HG03280 (cell line): Measurements from ENCODE around the gene TMEFF1.
"Not testable (repeated sequence)": the region's sequence is repeated elsewhere in the genome, so short reads cannot be mapped to it uniquely, and the experiment has no call there.

Source experiments
- ATAC-seq: cut with Tn5 transposase; IDR thresholded peaks from one replicate; pipeline ENCODE4 v1.9.1; 2021; ENCODE audit warnings: mild to moderate bottlenecking, moderate library complexity; ENCODE audit not compliant: unreplicated experiment

TMEFF1 gene

DNA sequence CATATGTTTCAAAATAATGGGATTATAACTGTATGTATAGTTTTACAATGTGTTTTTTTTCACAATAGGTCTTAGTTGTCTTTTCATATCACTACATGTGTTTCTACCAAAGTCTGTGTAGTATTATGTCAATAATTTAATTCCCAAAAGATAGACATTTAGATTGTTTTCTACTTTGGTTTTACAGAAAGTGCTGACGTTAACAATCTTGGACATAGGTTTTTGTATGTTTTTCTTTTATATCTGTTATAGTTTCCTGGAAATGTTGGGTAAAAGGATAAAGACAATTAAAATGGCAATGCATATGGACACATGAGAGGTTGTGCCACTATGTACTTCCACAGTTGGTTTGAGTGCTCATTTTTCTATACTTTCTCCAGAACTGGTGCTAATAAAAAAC, 15.2 kb downstream of the TMEFF1 start:
- no peak for ATAC-seq

DNA sequence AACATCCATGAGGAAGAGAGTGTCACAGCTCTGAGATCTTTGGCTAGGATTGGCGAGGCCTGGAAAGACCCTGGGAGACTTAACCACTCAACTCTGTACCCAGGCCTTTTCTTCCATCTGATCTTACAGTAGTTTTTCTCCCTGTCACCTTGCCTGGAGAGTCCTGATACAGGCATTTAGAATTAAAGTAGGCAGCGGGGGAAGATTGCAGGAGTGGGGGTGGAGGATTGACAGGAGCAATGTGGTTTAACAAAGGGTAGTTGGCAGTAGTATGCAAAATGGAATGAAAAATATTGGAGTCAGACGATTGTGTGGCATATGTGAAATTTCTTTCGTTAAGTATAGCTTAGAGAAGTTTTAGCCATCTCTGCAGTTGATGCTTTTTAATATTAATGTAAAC, 16.9 kb downstream of the TMEFF1 start:
- no peak for ATAC-seq

- no peak for ATAC-seq
These were observed 20.0 kb downstream of the TMEFF1 start for GRCh38 chr9:100492952-100493351.

DNA sequence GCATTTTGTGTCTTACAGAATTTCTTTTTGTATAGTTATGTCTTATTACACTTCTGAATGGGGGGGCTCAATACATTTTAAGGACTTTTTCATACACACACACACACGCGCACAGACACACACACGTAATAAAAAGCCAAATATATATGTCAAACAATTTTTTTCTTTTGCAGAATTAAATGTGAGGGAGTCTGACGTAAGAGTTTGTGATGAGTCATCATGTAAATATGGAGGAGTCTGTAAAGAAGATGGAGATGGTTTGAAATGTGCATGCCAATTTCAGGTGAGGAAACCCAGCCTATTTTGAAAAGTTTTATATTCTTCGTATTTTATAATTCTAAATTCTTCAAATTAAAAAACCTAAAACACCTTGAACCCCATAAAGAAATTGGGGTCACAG, 25.6 kb downstream of the TMEFF1 start:
- ATAC-seq: no peak

DNA sequence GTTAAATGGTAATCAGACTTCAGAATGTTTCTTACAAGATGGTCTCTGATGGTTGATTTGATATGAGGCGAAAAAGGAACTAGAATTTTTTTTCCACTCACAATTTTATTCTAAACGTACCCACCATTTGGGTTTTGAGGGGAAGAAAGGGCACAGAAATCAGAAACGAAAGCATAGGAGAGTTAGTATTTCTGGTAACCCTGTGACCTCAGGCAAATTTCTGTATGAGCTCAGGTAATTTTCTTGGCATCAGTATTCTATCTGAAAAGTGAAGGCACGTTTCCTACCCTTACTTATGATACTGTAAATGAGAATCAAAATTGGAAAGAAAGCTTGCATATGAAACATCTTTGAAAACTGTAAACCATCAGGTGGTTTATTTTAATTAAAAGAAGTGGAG, 26.5 kb downstream of the TMEFF1 start:
- no peak for ATAC-seq

DNA sequence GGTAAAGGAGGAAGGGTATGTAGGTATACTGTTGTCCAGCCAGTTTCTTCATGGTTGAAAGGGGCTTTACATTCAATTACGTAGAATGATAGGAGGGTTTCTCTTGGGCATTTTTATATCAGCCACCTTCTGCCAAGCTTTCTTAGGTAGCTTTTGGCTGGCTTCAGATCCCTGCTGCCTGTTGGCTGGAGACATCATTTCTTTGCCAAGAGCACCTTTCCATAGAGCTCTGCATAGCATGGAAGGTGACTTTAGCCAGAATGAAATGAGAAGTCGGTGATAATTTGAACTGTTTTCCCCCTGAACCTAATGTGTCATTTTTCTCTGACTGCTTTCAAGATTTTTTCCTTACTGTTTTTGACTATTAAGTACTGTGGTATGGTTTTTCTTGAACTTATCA, 26.9 kb downstream of the TMEFF1 start:
- ATAC-seq: no peak

DNA sequence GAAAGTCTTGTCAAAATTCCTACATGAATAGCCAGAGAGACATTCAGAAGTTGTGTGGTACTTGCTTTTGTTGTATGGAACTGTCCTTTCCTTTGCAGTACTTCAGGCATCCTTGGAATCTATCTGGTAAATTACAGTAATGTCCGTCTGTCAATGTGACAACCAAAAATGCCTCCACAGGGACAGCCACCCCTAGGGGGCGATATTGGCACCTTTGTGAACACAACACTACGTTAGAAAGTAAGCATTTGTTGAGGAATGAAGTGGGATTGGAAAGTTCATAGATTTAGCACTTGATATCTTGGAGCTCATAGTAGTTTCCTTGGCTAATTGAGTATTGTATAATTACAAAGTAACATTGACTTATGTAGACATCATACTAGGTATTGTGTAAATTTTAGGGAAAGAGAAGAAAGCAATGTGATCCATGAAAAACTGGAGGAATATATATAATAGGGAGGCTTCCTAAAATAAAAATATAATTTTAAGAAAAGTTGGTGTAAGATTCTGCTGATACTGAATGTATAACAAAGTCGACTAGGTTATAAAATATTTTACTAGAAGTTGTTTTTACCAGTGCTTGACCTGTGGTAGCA, 32.7 kb downstream of the TMEFF1 start:
- no peak for ATAC-seq

DNA sequence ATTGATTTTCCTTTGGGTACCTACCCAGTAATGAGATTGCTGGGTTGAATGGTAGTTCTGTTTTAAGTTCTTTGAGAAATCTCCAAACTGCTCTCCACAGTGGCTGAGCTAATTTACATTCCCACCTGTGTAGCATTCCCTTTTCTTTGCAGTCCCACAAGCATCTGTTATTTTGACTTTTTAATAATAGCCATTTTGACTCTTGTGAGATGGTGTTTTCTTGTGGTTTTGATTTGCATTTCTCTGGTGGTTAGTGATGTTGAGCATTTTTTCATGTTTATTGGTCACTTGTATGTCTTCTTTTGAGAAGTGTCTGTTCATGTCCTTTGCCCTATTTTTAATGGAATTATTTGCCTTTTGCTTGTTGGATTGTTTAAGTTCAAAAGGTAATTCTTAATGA, 34.4 kb downstream of the TMEFF1 start:
- ATAC-seq: not testable (repeated sequence)

- ATAC-seq: no peak
These were observed 38.3 kb downstream of the TMEFF1 start for GRCh38 chr9:100511205-100511604.

DNA sequence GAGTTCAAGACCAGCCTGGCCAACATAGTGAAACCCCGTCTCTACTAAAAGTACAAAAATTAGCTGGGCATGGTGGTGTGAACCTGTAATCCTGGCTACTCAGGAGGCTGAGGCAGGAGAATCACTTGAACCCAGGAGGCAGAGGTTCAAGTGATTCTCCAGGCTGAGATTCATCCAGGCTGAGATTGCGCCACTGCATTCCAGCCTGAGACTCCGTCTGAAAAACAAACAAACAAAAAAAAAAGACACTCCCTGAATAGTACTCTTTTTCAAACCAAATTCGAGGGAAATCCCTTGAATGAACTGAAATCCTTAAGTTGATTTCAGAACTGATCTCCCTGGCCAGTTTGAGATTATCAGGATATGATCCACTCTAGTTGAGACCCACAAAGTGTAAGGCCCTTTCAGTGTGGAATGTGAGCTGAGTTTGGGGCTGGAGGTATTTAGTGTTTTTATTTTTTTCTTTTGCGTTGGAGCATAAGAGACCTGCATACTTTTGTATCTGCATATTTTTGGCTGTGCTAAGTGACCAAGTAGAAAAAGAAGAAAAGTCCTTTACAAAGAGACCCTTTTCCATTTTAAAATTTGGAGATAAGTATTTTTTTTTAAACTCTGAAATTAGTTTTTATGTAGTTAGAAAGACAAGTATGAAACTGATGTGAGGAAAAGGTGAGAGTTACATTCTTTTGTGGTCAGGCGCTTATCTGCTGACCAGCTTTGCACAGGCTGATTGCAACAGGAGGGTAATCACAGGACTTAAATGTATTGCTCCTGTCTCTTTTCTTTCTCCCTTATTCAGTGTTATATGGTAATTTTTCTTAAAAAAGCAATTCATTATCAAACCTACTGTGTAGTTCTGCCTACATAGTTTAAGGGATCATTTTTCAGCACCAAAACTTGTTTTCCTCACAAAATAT, 42.9 kb downstream of the TMEFF1 start:
- ATAC-seq: no peak

DNA sequence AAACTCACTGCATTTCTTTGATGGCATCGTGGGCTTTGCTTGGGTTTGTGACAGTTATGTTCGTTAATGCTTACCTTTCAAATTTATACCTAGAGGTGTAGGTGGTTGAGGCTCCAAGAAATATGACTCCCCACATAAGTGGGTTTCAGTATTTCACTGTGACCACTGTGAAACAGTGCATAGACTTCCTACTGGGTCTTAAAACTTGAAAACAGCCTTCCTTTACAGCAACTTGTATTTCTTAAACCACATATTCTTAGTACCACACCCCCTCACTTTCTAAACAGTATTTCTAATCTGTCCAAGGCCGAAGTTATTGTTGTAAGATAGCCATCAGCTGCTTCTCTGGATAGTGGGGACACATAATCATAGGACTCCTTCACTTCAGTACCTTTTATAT, 48.3 kb downstream of the TMEFF1 start:
- peak; percentile 51 for ATAC-seq

DNA sequence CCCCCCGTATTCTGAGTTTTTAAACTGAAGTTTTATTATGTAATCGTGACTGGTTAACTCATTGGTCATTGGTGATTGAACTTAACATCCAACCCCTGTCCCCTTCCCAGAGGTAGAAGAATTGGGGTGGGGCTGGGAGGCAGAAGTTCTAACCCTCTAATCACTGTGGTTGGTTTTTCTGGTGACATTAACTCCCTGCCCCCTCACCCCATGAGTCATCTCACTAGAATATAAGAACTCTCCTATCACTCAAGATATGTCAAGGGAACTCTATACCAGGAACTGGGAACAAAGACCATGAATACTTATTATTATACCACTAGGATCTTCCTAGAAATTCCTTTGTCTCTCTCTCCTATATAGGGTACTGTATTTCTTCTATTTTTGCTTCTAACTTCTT, 52.6 kb downstream of the TMEFF1 start:
- ATAC-seq: no peak

- not testable (repeated sequence) for ATAC-seq
These were observed 54.3 kb downstream of the TMEFF1 start for GRCh38 chr9:100527180-100527794.

DNA sequence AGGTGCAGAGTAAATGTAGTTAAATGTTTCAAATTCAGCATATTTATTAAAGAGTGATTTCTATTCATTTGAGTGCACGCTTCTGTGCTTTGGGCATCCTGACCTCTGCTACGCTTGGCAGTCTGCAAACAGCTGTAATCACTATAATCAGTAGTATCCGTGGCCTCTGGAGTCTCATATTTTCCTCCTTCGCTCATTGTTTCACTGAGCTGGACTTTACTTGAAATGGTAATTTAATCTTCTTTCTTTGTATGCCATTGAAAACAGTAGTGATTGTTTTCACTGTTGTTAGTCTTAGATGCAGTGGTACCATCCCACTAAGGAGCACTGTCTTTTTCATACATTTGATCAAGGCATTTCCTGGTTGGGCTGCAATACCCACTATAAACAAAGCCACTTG, 61.5 kb downstream of the TMEFF1 start:
- no peak for ATAC-seq

DNA sequence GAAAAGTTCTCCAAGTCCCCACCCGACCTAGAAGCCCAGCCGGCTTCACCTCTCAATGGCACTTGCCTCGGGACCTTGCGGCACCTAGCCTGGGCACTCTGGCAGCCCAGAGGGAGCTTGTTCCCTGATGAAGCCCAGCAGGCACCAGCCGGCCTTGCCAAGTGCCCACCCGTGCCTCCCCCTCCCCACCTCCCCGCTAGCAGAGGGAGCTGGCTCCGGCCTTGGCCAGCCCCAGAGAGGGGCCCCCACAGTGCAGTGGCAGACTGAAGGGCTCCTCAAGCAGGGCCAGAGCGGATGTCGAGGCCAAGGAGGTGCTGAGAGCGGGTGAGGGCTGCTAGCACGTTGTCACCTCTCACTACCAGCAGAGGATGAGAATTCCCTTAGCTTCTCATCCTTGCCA, 67.4 kb downstream of the TMEFF1 start:
- no peak for ATAC-seq

DNA sequence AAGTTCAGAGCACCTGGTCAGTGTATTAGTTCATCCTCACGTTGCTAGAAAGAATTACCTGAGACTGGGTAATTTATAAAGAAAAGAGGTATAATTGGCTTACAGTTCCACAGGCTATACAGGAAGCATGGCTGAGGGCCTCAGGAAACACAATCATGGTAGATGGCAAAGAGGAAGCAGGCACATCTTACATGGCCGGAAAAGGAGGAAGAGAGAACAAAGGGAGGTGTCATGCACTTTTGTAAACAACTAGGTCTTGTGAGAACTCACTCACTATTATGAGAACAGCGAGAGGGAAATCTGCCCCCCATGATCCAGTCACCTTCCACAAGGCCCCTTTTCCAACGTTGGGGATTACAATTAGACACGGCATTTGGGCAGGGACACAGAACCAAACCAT, 76.1 kb downstream of the TMEFF1 start:
- ATAC-seq: no peak

DNA sequence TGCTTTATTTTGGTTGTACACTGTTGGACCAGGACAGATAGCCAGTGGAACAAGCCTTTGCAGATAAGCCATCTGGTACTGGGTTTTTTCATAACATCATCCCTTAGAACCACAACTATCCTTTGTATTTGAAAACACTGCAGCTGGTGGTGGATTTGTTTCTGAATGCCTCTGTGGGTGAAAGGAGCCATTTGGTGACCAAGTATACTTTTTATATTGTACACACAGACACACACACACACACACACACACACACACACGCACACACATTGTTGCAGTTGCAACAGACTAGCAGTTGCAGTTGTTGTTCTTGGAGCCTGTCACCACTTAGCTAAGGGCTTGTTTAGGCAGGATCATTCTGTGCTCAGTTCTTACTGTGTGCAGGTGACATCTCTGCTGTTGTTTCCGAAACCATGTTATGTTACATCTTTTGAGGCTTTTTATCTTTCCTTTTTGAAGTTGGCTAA, 82.0 kb downstream of the TMEFF1 start:
- ATAC-seq: peak; percentile 60

DNA sequence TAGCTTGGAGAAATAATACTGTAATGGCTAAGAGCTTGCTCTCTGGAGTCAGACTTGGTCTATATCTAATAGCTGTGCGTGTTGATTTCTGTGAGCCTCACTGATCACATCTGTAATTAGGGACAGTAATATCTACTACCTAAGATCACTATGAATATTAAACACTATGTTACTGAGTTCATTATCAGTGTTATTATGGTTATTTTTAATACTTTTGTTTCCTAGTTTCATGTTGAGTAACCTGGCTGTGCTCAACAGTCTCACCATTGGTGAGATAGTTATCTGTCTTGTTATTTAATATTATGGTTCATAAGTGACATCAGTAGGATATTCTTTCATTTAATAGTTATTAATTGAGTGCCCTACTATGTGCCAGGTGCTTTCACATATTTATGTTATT, 82.5 kb downstream of the TMEFF1 start:
- ATAC-seq: peak; percentile 59

GRCh38 chr9:100557053-100557452, 84.1 kb downstream of the TMEFF1 start:
- ATAC-seq: no peak

GRCh38 chr9:100561256-100561655, 88.3 kb downstream of the TMEFF1 start:
- no peak for ATAC-seq

GRCh38 chr9:100567856-100568255, 94.9 kb downstream of the TMEFF1 start:
- ATAC-seq: no peak
